Stimulated activated CD4-positive, alpha-beta T cell treated with anti-CD3 and anti-CD28 coated beads, Interleukin-15, amount 100 ng/mL, for 24 hours (primary cell): Measurements from ENCODE around the gene ABCC1.
"Not testable (repeated sequence)": the region's sequence is repeated elsewhere in the genome, so short reads cannot be mapped to it uniquely, and the experiment has no call there.

ENCODE experiments used
- DNase-seq: peaks from one replicate; pipeline ENCODE4 v3.0.0-alpha.2; 2020

The ABCC1 gene

GRCh38 chr16:16166949-16167348 lies 217.5 kb downstream of the ABCC1 start:
- DNase-seq: no peak

- no peak for DNase-seq
These were observed 218.5 kb downstream of the ABCC1 start for GRCh38 chr16:16167927-16168326.

- no peak for DNase-seq
These were observed 219.0 kb downstream of the ABCC1 start for GRCh38 chr16:16168431-16168830.

- no peak for DNase-seq
These were observed 220.2 kb downstream of the ABCC1 start for GRCh38 chr16:16169615-16170014.

GRCh38 chr16:16171332-16171919 lies 222.0 kb downstream of the ABCC1 start:
- DNase-seq: no peak

- no peak for DNase-seq
These were observed 223.6 kb downstream of the ABCC1 start for GRCh38 chr16:16172991-16173390.

DNA sequence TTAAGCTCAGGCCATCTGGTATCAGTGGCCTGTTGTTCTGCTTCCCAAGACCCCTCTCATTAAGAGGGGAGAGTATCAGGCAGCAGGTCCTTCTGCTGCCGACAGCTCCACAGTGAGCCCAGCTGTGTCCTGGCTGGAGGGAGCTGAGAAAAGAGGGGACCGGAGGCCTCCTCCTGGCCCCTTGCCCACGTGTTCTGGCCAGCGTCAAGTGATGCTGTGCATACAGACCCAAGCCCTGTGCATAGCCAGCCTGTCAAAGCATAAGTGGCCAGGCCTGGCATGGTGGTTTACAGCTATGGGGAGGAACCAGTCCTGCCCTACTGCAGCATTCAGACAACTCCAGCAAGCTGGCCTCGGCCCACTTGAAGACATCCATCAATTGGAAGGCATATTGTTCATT lies 225.9 kb downstream of the ABCC1 start:
- DNase-seq: no peak

GRCh38 chr16:16176328-16176727 lies 226.9 kb downstream of the ABCC1 start:
- DNase-seq: no peak

DNA sequence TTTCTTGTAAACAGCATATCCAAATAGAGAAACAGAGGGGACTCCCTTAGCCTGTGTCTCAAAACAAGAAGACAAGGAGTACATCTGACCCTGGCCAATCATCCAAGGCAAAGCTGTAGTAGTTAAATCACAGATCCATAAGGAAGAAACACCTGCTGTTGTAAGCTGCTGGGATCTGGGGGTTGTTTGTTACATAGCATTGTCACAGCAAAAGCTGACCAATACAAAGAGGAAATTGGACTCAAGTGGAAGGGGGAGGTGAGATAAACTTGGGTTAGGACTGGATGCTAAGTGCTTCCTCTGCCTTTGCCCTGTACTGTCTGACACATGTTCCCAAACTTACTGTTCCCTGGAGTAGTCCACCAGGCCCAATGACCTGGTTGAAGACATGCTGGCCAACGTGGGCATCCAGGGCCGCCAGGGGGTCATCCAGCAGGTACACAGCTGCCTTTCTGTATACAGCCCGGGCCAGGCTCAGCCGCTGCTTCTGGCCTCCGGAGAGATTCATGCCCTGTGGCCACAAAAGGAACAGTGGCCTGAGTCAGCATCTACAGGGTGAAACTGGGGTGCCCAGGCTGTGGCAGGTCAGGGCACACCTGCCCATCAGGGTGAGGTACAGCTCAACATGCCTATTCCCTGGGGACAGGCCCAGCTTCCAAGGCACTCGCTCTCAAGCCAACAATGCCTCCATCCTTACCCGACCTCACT lies 229.2 kb downstream of the ABCC1 start:
- DNase-seq: no peak

GRCh38 chr16:16181748-16182147 lies 232.3 kb downstream of the ABCC1 start:
- not testable (repeated sequence) for DNase-seq

- no peak for DNase-seq
These were observed 233.5 kb downstream of the ABCC1 start for GRCh38 chr16:16182918-16183317.

DNA sequence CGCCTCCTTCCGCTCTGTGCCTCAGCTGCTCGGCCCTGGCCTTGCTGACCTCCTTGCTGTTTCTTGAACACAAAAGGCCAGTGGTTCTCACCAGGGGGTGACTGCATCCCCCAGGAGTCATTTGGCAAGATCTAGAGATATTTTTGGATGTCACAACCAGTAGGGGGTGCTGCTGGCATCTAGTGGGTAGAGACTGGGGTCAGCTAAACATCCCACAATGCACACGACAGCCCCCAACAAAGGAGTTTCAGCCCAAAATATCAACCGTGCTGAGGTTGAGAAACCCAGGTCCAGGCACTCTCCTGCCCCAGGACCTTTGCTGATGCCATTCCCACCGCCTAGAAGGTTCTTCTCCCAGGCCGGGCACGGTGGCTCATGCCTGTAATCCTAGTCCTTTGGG lies 234.1 kb downstream of the ABCC1 start:
- no peak for DNase-seq

DNA sequence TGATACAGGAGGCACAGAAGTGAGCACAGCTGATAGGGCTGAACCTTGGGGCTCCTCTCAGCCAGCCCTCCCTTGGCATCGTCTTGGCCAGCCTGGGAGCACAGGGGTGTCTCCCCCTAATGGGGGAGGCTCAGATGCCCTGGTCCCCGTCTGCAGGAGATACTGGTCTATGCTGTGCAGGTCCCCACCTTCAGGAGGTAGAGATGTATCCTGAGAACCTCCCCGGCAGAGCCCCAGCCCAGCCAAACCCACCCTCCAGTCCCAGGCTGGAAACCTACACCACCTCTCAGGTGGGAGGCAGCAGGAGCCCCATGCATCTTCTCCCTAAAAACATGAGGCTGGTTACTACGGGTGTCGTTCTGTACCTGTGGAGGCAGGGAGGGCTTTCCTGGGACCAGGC lies 235.2 kb downstream of the ABCC1 start:
- no peak for DNase-seq

- DNase-seq: no peak
These were observed 235.7 kb downstream of the ABCC1 start for GRCh38 chr16:16185095-16185494.

- no peak for DNase-seq
These were observed 237.4 kb downstream of the ABCC1 start for GRCh38 chr16:16186820-16187219.

DNA sequence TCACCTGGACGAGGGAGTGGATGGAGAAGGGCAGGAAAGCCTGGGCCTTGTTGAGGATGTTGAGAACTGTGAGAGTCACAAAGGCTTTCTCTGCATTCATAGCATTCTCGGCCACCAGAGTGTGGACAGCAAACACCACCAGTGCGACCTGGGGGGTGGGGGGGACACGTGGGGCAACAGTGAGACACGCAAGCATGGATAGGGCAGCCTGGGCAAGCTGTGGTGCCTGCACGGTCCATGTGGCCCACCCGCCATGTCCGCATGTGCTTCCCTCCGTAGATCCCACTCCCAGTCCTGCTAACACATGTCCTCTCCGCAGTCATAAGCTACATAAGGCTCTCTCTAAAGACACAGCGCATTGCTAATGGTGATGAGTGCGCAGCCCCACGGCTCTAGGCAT lies 239.4 kb downstream of the ABCC1 start:
- DNase-seq: no peak

- DNase-seq: no peak
These were observed 240.4 kb downstream of the ABCC1 start for GRCh38 chr16:16189842-16190241.

GRCh38 chr16:16190546-16190945 lies 241.1 kb downstream of the ABCC1 start:
- no peak for DNase-seq

GRCh38 chr16:16190966-16191365 lies 241.6 kb downstream of the ABCC1 start:
- DNase-seq: not testable (repeated sequence)

- DNase-seq: no peak
These were observed 242.2 kb downstream of the ABCC1 start for GRCh38 chr16:16191493-16192167.
